Activated CD4-positive, alpha-beta T cell treated with anti-CD3 and anti-CD28 coated beads, Interleukin-2, amount 10 ng/mL, durations not matched to agents 7 days and 5 days (primary cell): ENCODE measurements around the gene PCLO. TPM values are rescaled to one million over a fixed set of nuclear protein-coding genes. Genes with fewer than 3 reads are reported as not detected.
"Not testable (repeated sequence)": the region's sequence is repeated elsewhere in the genome, so short reads cannot be mapped to it uniquely, and the experiment has no call there.

Source experiments
- CTCF ChIA-PET: fragments of 350-600 bp; sonication (Branson Sonifier 250); formaldehyde crosslinking; loops from one replicate; lab custom pipeline; 2021; ENCODE audit warnings: antibody characterized with exemption; lab: Charles Lee
- POLR2A ChIA-PET: fragments of 350-600 bp; sonication (Branson Sonifier 250); formaldehyde crosslinking; loops from one replicate; lab custom pipeline; 2021; ENCODE audit warnings: antibody characterized with exemption; lab: Charles Lee
- DNase-seq: peaks from one replicate; pipeline ENCODE4 v3.0.0-alpha.2; 2020
- H3K27ac Mint-ChIP-seq: one replicate; pipeline ENCODE4 v1.8.0; 2021; ENCODE audit warnings: mild to moderate bottlenecking, moderate library complexity, mixed read lengths
- H3K27me3 Mint-ChIP-seq: one replicate; pipeline ENCODE4 v1.8.0; 2021; ENCODE audit warnings: mixed read lengths
- H3K36me3 Mint-ChIP-seq: one replicate; pipeline ENCODE4 v1.8.0; 2021; ENCODE audit warnings: low read depth, mixed read lengths
- H3K4me1 Mint-ChIP-seq: one replicate; pipeline ENCODE4 v1.8.0; 2021; ENCODE audit warnings: mixed read lengths
- H3K4me3 Mint-ChIP-seq: one replicate; pipeline ENCODE4 v1.8.0; 2021; ENCODE audit warnings: mild to moderate bottlenecking, moderate library complexity, mixed read lengths
- H3K9me3 Mint-ChIP-seq: one replicate; pipeline ENCODE4 v1.8.0; 2021; ENCODE audit warnings: mixed read lengths
- total RNA-seq, 2 experiments: library from RNA; stranded (reverse); gene quantifications; one replicate each; pipeline ENCODE4 v1.2.3, GENCODE V29; 2021

Gene PCLO
- total RNA-seq, 2 experiments from 2014 or later: not detected

- peaks cover 7% of the 10 kb centered on the region for H3K9me3 Mint-ChIP-seq
- H3K27me3 Mint-ChIP-seq: no peaks in the 10 kb centered on the region
- POLR2A ChIA-PET: no interaction called here
- H3K4me1 Mint-ChIP-seq: no peaks in the 10 kb centered on the region
- CTCF ChIA-PET: no interaction called here
- H3K27ac Mint-ChIP-seq: no peak overlapping the region
- no peak for DNase-seq
- no peak overlapping the region for H3K4me3 Mint-ChIP-seq
- no peaks in the 10 kb centered on the region for H3K36me3 Mint-ChIP-seq
These were observed 44.2 kb downstream of the PCLO start for GRCh38 chr7:83118347-83119025.

GRCh38 chr7:83117466-83117865, 45.2 kb downstream of the PCLO start:
- Mint-ChIP-seq H3K9me3 (peaks cover 5% of the 10 kb centered on the region), H3K36me3 (no peaks in the 10 kb centered on the region), H3K27ac (no peak overlapping the region), H3K27me3 (no peaks in the 10 kb centered on the region), H3K4me1 (no peaks in the 10 kb centered on the region), H3K4me3 (no peak overlapping the region)
- ChIA-PET CTCF (no interaction called here), POLR2A (no interaction called here)
- no peak for DNase-seq

- Mint-ChIP-seq H3K4me1 (no peaks in the 10 kb centered on the region), H3K36me3 (no peaks in the 10 kb centered on the region), H3K27ac (no peak overlapping the region), H3K4me3 (no peak overlapping the region), H3K27me3 (no peaks in the 10 kb centered on the region), H3K9me3 (no peaks in the 10 kb centered on the region)
- ChIA-PET POLR2A (no interaction called here), CTCF (no interaction called here)
- no peak for DNase-seq
These were observed 51.3 kb downstream of the PCLO start for GRCh38 chr7:83111391-83111790.

GRCh38 chr7:83109352-83109751, 53.3 kb downstream of the PCLO start:
- CTCF ChIA-PET: no interaction called here
- Mint-ChIP-seq H3K9me3 (no peaks in the 10 kb centered on the region), H3K36me3 (no peaks in the 10 kb centered on the region), H3K27me3 (no peaks in the 10 kb centered on the region), H3K27ac (no peak overlapping the region), H3K4me3 (no peak overlapping the region), H3K4me1 (no peaks in the 10 kb centered on the region)
- POLR2A ChIA-PET: no interaction called here
- DNase-seq: no peak

GRCh38 chr7:83105948-83106347, 56.7 kb downstream of the PCLO start:
- H3K9me3 Mint-ChIP-seq: no peaks in the 10 kb centered on the region
- ChIA-PET CTCF (no interaction called here), POLR2A (no interaction called here)
- no peak overlapping the region for H3K27ac Mint-ChIP-seq
- DNase-seq: no peak
- no peaks in the 10 kb centered on the region for H3K4me1 Mint-ChIP-seq
- H3K27me3 Mint-ChIP-seq: no peaks in the 10 kb centered on the region
- H3K4me3 Mint-ChIP-seq: no peak overlapping the region
- no peaks in the 10 kb centered on the region for H3K36me3 Mint-ChIP-seq

- H3K36me3 Mint-ChIP-seq: no peaks in the 10 kb centered on the region
- H3K9me3 Mint-ChIP-seq: no peaks in the 10 kb centered on the region
- ChIA-PET POLR2A (no interaction called here), CTCF (no interaction called here)
- DNase-seq: no peak
- H3K27ac Mint-ChIP-seq: no peak overlapping the region
- H3K4me3 Mint-ChIP-seq: no peak overlapping the region
- no peaks in the 10 kb centered on the region for H3K27me3 Mint-ChIP-seq
- no peaks in the 10 kb centered on the region for H3K4me1 Mint-ChIP-seq
These were observed 57.6 kb downstream of the PCLO start for GRCh38 chr7:83105063-83105462.

- H3K4me1 Mint-ChIP-seq: no peaks in the 10 kb centered on the region
- no peak overlapping the region for H3K4me3 Mint-ChIP-seq
- H3K27ac Mint-ChIP-seq: no peak overlapping the region
- POLR2A ChIA-PET: no interaction called here
- no peaks in the 10 kb centered on the region for H3K36me3 Mint-ChIP-seq
- CTCF ChIA-PET: no interaction called here
- no peaks in the 10 kb centered on the region for H3K9me3 Mint-ChIP-seq
- no peaks in the 10 kb centered on the region for H3K27me3 Mint-ChIP-seq
- no peak for DNase-seq
These were observed 61.2 kb downstream of the PCLO start for GRCh38 chr7:83101530-83101929.

- Mint-ChIP-seq H3K4me1 (no peaks in the 10 kb centered on the region), H3K4me3 (no peak overlapping the region), H3K27me3 (no peaks in the 10 kb centered on the region), H3K9me3 (no peaks in the 10 kb centered on the region), H3K27ac (no peak overlapping the region), H3K36me3 (no peaks in the 10 kb centered on the region)
- ChIA-PET POLR2A (no interaction called here), CTCF (no interaction called here)
- no peak for DNase-seq
These were observed 66.6 kb downstream of the PCLO start for GRCh38 chr7:83096065-83096580.

GRCh38 chr7:83085299-83085698, 77.4 kb downstream of the PCLO start:
- DNase-seq: no peak
- no peaks in the 10 kb centered on the region for H3K27me3 Mint-ChIP-seq
- H3K36me3 Mint-ChIP-seq: no peaks in the 10 kb centered on the region
- no peak overlapping the region for H3K4me3 Mint-ChIP-seq
- no peak overlapping the region for H3K27ac Mint-ChIP-seq
- H3K4me1 Mint-ChIP-seq: no peaks in the 10 kb centered on the region
- ChIA-PET CTCF (no interaction called here), POLR2A (no interaction called here)
- H3K9me3 Mint-ChIP-seq: no peaks in the 10 kb centered on the region

- DNase-seq, H3K9me3 Mint-ChIP-seq, POLR2A ChIA-PET, H3K4me1 Mint-ChIP-seq, H3K36me3 Mint-ChIP-seq, CTCF ChIA-PET, H3K4me3 Mint-ChIP-seq, H3K27me3 Mint-ChIP-seq, H3K27ac Mint-ChIP-seq: not testable (repeated sequence)
These were observed 82.8 kb downstream of the PCLO start for GRCh38 chr7:83079879-83080278.

GRCh38 chr7:83077328-83077727, 85.4 kb downstream of the PCLO start:
- Mint-ChIP-seq H3K9me3 (no peaks in the 10 kb centered on the region), H3K27me3 (no peaks in the 10 kb centered on the region), H3K4me1 (no peaks in the 10 kb centered on the region), H3K36me3 (no peaks in the 10 kb centered on the region), H3K4me3 (no peak overlapping the region), H3K27ac (no peak overlapping the region)
- ChIA-PET POLR2A (no interaction called here), CTCF (no interaction called here)
- no peak for DNase-seq

GRCh38 chr7:83072576-83073517, 89.8 kb downstream of the PCLO start:
- Mint-ChIP-seq H3K4me3 (no peak overlapping the region), H3K4me1 (no peaks in the 10 kb centered on the region), H3K36me3 (no peaks in the 10 kb centered on the region), H3K9me3 (no peaks in the 10 kb centered on the region), H3K27ac (no peak overlapping the region), H3K27me3 (no peaks in the 10 kb centered on the region)
- POLR2A ChIA-PET: no interaction called here
- no peak for DNase-seq
- CTCF ChIA-PET: no interaction called here

- H3K27me3 Mint-ChIP-seq: no peaks in the 10 kb centered on the region
- no peaks in the 10 kb centered on the region for H3K4me1 Mint-ChIP-seq
- H3K36me3 Mint-ChIP-seq: no peaks in the 10 kb centered on the region
- H3K9me3 Mint-ChIP-seq: no peaks in the 10 kb centered on the region
- H3K27ac Mint-ChIP-seq: no peak overlapping the region
- ChIA-PET CTCF (no interaction called here), POLR2A (no interaction called here)
- no peak for DNase-seq
- no peak overlapping the region for H3K4me3 Mint-ChIP-seq
These were observed 97.0 kb downstream of the PCLO start for GRCh38 chr7:83065714-83066113.
